Thyroid gland (tissue), 4 donors: Measurements from ENCODE around the gene RAP1A. TPM values are rescaled to one million over a fixed set of nuclear protein-coding genes. Genes with fewer than 3 reads are reported as not detected.

Experiments used
- DNase-seq, 2 donors: peaks; one replicate each; pipeline ENCODE4 v3.0.0-alpha.2; 2019
- H3K27ac ChIP-seq, 3 donors: fragments of 200-600 bp; sonication (generic); 1 replicate in 2 of 3; 2 replicates in 1 of 3; pipeline ENCODE4 v1.5.1; 2016 to 2019; ENCODE audit warnings: mild to moderate bottlenecking in 1 of 3, moderate library complexity in 1 of 3
- H3K27me3 ChIP-seq: fragments of 200-600 bp; sonication (generic); one replicate; pipeline ENCODE4 v1.5.1; 2019
- H3K36me3 ChIP-seq, 2 donors: fragments of 200-600 bp; sonication (generic); one replicate each; pipeline ENCODE4 v1.5.1; 2016 to 2019
- H3K4me1 ChIP-seq, 2 donors: fragments of 200-600 bp; sonication (generic); one replicate each; pipeline ENCODE4 v1.5.1; 2017 to 2019
- H3K4me3 ChIP-seq, 3 donors: fragments of 200-600 bp; sonication (generic); replicated peaks in 1 of 3; 1 replicate in 2 of 3; 2 replicates in 1 of 3; pipeline ENCODE4 v1.5.1; 2016; ENCODE audit warnings: mild to moderate bottlenecking in 1 of 3
- H3K9me3 ChIP-seq: fragments of 200-600 bp; sonication (generic); one replicate; pipeline ENCODE4 v1.5.1; 2017
- CTCF ChIP-seq, 6 experiments: fragments of 200-600 bp in 3 of 6; fragments of 450-650 bp in 3 of 6; sonication (generic) in 3 of 6; IDR thresholded peaks; one replicate each; pipeline ENCODE4 v1.5.1; 2016 to 2019; ENCODE audit warnings: antibody characterized with exemption in 6 of 6, mild to moderate bottlenecking in 2 of 6, inconsistent platforms in 1 of 6, moderate library complexity in 1 of 6
- POLR2A ChIP-seq, 2 donors: fragments of 450-650 bp; IDR thresholded peaks; one replicate each; pipeline ENCODE4 v1.6.1; 2017; ENCODE audit warnings: antibody characterized with exemption in 2 of 2, mild to moderate bottlenecking in 2 of 2, moderate library complexity in 1 of 2
- WGBS, 2 donors: methylation state at CpG; one replicate each; pipeline ENCODE4 v1.1.5; 2017; 5-methylcytosine and 5-hydroxymethylcytosine counted together
- intact Hi-C: fragments of 100-400 bp; cut with DNase I; formaldehyde crosslinking; loops from one replicate; pipeline ENCODE4 v1.15.1; 2023
- total RNA-seq, 4 donors: library from RNA; depleted of rRNA; stranded (reverse); fragments of >200 nt; gene quantifications; one replicate each; pipeline ENCODE4 v1.2.3, GENCODE V29; 2016

The RAP1A gene
- total RNA-seq, 4 donors from 2014 or later = 54.2 to 91.7 (median 71.9) TPM

- H3K36me3 ChIP-seq = no peaks in the 10 kb centered on the region
- no peaks in the 10 kb centered on the region for H3K9me3 ChIP-seq
- H3K4me3 ChIP-seq = no peak overlapping the region
- peak overlapping the region; percentile 74 to 84 (median 74) for H3K27ac ChIP-seq
- TF ChIP-seq CTCF (IDR thresholded peaks at IDR 0.05) (no peak), POLR2A (IDR thresholded peaks at IDR 0.05) (no peak)
- H3K27me3 ChIP-seq = no peaks in the 10 kb centered on the region
- 62% methylated on average over 10 of the region's 10 CpGs for WGBS, 2 donors
- peaks cover 11 to 26% of the 10 kb centered on the region in 2 donors for H3K4me1 ChIP-seq
- DNase-seq = peak; percentile 24 to 26
- intact Hi-C loops = no loop called here
Observed at GRCh38 chr1:111649227-111649626, 29.6 kb downstream of the RAP1A start.

- DNase-seq = no peak
- H3K27ac ChIP-seq = peak overlapping the region; percentile 74 to 84 (median 74)
- intact Hi-C loops = no loop called here
Observed at GRCh38 chr1:111649648-111650047, 30.1 kb downstream of the RAP1A start.

GRCh38 chr1:111653709-111654108, 34.1 kb downstream of the RAP1A start:
- no peaks in the 10 kb centered on the region for H3K9me3 ChIP-seq
- no peaks in the 10 kb centered on the region for H3K27me3 ChIP-seq
- intact Hi-C loops = no loop called here
- H3K4me3 ChIP-seq = no peak overlapping the region
- WGBS, 2 donors = 93 to 94% methylated on average over 1 of the region's 1 CpG
- no peak for TF ChIP-seq CTCF (IDR thresholded peaks at IDR 0.05)
- no peak for TF ChIP-seq POLR2A (IDR thresholded peaks at IDR 0.05)
- no peaks in the 10 kb centered on the region for H3K36me3 ChIP-seq
- no peak overlapping the region for H3K27ac ChIP-seq
- peaks cover 20 to 28% of the 10 kb centered on the region in 2 donors for H3K4me1 ChIP-seq
- DNase-seq = no peak

More at GRCh38 chr1:111649648-111650047, 30.1 kb downstream of the RAP1A start:
- Histone ChIP-seq H3K4me3 (no peak overlapping the region), H3K4me1 (peaks cover 11 to 26% of the 10 kb centered on the region in 2 donors), H3K27me3 (no peaks in the 10 kb centered on the region), H3K36me3 (no peaks in the 10 kb centered on the region), H3K9me3 (no peaks in the 10 kb centered on the region)
- whole genome bisulfite sequencing, 2 donors = 25 to 46% methylated on average over 1 of the region's 1 CpG
- TF ChIP-seq POLR2A (IDR thresholded peaks at IDR 0.05) (no peak), CTCF (IDR thresholded peaks at IDR 0.05) (no peak)

GRCh38 chr1:111654839-111655238, 35.2 kb downstream of the RAP1A start:
- no peak for TF ChIP-seq POLR2A (IDR thresholded peaks at IDR 0.05)
- WGBS, 2 donors = 71 to 77% methylated on average over 4 of the region's 4 CpGs
- intact Hi-C loops = no loop called here
- no peaks in the 10 kb centered on the region for H3K27me3 ChIP-seq
- H3K4me3 ChIP-seq = no peak overlapping the region
- H3K36me3 ChIP-seq = no peaks in the 10 kb centered on the region
- peaks cover 15 to 21% of the 10 kb centered on the region in 2 donors for H3K4me1 ChIP-seq
- no peaks in the 10 kb centered on the region for H3K9me3 ChIP-seq
- H3K27ac ChIP-seq = no peak overlapping the region
- no peak for DNase-seq

- peaks cover 21 to 24% of the 10 kb centered on the region in 2 donors for H3K4me1 ChIP-seq
- no peak overlapping the region for H3K4me3 ChIP-seq
- H3K27ac ChIP-seq = peak overlapping the region in 1 of 3 donors; percentile 1
- WGBS, 2 donors = 73 to 77% methylated on average over 5 of the region's 5 CpGs
- H3K9me3 ChIP-seq = no peaks in the 10 kb centered on the region
- peak; percentile 28 to 30 for DNase-seq
- TF ChIP-seq CTCF (IDR thresholded peaks at IDR 0.05) (peak in 5 of 6 experiments; percentile 20 to 90 (median 70)), POLR2A (IDR thresholded peaks at IDR 0.05) (no peak)
- intact Hi-C loops = loop anchor here (2.0 kb wide), 1 partner anchor 148 kb away; no protein-coding TSS in a partner anchor
- H3K36me3 ChIP-seq = no peaks in the 10 kb centered on the region
- H3K27me3 ChIP-seq = no peaks in the 10 kb centered on the region
Observed at GRCh38 chr1:111656086-111657017, 36.8 kb downstream of the RAP1A start.
